ENCODE data around the gene RPS6KA4.
A peak's percentile ranks its signal among the peaks of the same experiment; 100 is the strongest.

The RPS6KA4 gene

DNA sequence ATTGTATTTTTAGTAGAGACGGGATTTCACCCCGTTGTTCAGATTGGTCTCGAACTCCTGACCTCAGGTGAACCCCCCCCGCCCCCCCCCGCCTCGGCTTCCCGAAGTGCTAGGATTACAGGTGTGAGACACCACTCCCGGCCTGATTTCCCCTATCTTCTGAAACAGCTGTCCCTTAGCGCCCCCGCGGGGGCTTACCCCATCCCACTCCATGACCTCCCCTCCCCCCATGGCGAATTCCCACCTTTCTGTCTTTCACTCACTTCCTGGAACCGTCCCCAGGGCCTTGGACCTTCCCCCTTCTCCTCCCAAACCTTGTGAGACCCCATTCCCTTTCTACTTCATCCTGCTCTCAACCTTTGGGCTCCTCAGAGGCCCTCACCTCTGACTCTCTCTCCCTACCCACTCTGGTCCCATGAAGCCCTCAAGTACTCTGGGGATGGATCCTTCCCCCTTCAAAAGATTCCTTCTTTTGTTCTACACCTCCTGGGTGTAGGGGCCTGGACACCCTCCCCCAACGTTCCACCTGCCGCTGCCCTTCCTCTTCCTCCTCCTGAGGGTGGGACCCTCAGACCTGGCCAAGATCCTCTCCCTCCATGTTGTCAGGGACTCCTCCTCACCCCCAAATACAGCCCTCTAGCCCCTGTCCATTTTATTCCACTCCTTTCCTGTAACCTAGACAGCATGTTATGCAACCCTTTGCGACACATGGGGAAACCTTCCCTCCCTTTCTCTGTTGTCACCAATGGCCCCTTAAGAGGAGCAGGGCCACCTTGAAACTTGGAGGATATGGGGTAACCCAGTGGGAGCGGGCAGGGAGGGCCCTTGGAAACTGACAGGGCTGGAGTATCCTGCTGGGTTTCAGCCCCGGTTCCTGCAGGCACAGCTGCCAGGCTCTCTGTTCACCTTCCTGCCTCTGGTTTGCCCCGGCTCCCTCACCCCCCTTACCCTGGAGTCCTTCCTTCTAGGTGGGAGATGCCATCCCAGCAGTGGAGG is 39.9 kb upstream of the RPS6KA4 start:
- H3K18ac ChIP-seq (ENCODE audit: low read length): peak overlapping the region; percentile 27
- peak overlapping the region; percentile 79 for H3K4me2 ChIP-seq (ENCODE audit: insufficient read depth, low read length, poor library complexity, severe bottlenecking)
- H3K23ac ChIP-seq (ENCODE audit: low read depth, low read length, poor library complexity): no peak overlapping the region
- DNase-seq (ENCODE audit: low spot score): no peak
- peaks cover 18 to 42% of the 10 kb centered on the region in 2 donors for H3K36me3 ChIP-seq (replicated peaks in 1 of 2; ENCODE audit: control insufficient read depth in 2 of 2, insufficient read depth in 2 of 2, low read length in 2 of 2)
- no peak overlapping the region for H3K9ac ChIP-seq (ENCODE audit: low read depth, low read length, poor library complexity)
- H4K91ac ChIP-seq (ENCODE audit: low read depth, low read length, poor library complexity): no peak overlapping the region
- H3K4me3 ChIP-seq (ENCODE audit: low read length in 2 of 2): peak overlapping the region; percentile 72 to 95
- no peak overlapping the region for H2BK120ac ChIP-seq (ENCODE audit: low read depth, low read length)
- no peaks in the 10 kb centered on the region for H3K27me3 ChIP-seq (ENCODE audit: control insufficient read depth in 3 of 3, insufficient read depth in 3 of 3, low read depth in 1 of 3, low read length in 3 of 3)
- no peak overlapping the region for H3K14ac ChIP-seq (ENCODE audit: low read length)
- H2AK5ac ChIP-seq (ENCODE audit: low read depth, low read length): peak overlapping the region; percentile 2
- peaks cover 0 to 2% of the 10 kb centered on the region in 2 donors for H3K9me3 ChIP-seq (replicated peaks in 1 of 2; ENCODE audit: control insufficient read depth in 2 of 2, insufficient read depth in 1 of 2, low read depth in 1 of 2, low read length in 2 of 2)
- no peak overlapping the region for H2BK12ac ChIP-seq (ENCODE audit: low read length)
- H3K4me1 ChIP-seq (ENCODE audit: control insufficient read depth in 2 of 2, insufficient read depth in 1 of 2, low read depth in 1 of 2, low read length in 2 of 2): peaks cover 9 to 16% of the 10 kb centered on the region in 2 donors
- no peak overlapping the region for H3K4ac ChIP-seq (ENCODE audit: low read length)
- peak overlapping the region; percentile 77 for H2AFZ ChIP-seq (ENCODE audit: low read length)
- WGBS, 2 donors (ENCODE audit: extremely low coverage in 2 of 2, insufficient read length in 2 of 2, insufficient replicate concordance in 1 of 2): no CpG with 5 or more reads among the region's 19 CpGs
- peak overlapping the region; percentile 19 for H2BK15ac ChIP-seq (ENCODE audit: low read length)
- no peak overlapping the region for H2BK5ac ChIP-seq (ENCODE audit: low read length)
- peaks cover 21% of the 10 kb centered on the region for H3K79me1 ChIP-seq (ENCODE audit: low read depth, low read length)
- no peak overlapping the region for H3K27ac ChIP-seq (replicated peaks; ENCODE audit: low read length)
- H4K8ac ChIP-seq (ENCODE audit: low read depth, low read length): no peak overlapping the region

- no peak overlapping the region for H4K91ac ChIP-seq (ENCODE audit: low read depth, low read length, poor library complexity)
- no peak overlapping the region for H2BK15ac ChIP-seq (ENCODE audit: low read length)
- no peak overlapping the region for H2BK120ac ChIP-seq (ENCODE audit: low read depth, low read length)
- no peak overlapping the region for H3K4me2 ChIP-seq (ENCODE audit: insufficient read depth, low read length, poor library complexity, severe bottlenecking)
- H3K14ac ChIP-seq (ENCODE audit: low read length): no peak overlapping the region
- peaks cover 15% of the 10 kb centered on the region for H3K79me1 ChIP-seq (ENCODE audit: low read depth, low read length)
- no peak overlapping the region for H2AFZ ChIP-seq (ENCODE audit: low read length)
- no peak overlapping the region for H2AK5ac ChIP-seq (ENCODE audit: low read depth, low read length)
- no peaks in the 10 kb centered on the region for H3K27me3 ChIP-seq (ENCODE audit: control insufficient read depth in 3 of 3, insufficient read depth in 3 of 3, low read depth in 1 of 3, low read length in 3 of 3)
- H3K9ac ChIP-seq (ENCODE audit: low read depth, low read length, poor library complexity): no peak overlapping the region
- no peak overlapping the region for H2BK12ac ChIP-seq (ENCODE audit: low read length)
- no peak overlapping the region for H3K23ac ChIP-seq (ENCODE audit: low read depth, low read length, poor library complexity)
- no peak overlapping the region for H2BK5ac ChIP-seq (ENCODE audit: low read length)
- H3K18ac ChIP-seq (ENCODE audit: low read length): no peak overlapping the region
- no peak overlapping the region for H3K4me3 ChIP-seq (ENCODE audit: low read length in 2 of 2)
- WGBS, 2 donors (ENCODE audit: extremely low coverage in 2 of 2, insufficient read length in 2 of 2, insufficient replicate concordance in 1 of 2): no CpG with 5 or more reads among the region's 7 CpGs
- H3K27ac ChIP-seq (replicated peaks; ENCODE audit: low read length): no peak overlapping the region
- H3K9me3 ChIP-seq (replicated peaks in 1 of 2; ENCODE audit: control insufficient read depth in 2 of 2, insufficient read depth in 1 of 2, low read depth in 1 of 2, low read length in 2 of 2): no peaks in the 10 kb centered on the region
- H3K36me3 ChIP-seq (replicated peaks in 1 of 2; ENCODE audit: control insufficient read depth in 2 of 2, insufficient read depth in 2 of 2, low read length in 2 of 2): peaks cover 8 to 28% of the 10 kb centered on the region in 2 donors
- H3K4ac ChIP-seq (ENCODE audit: low read length): no peak overlapping the region
- DNase-seq (ENCODE audit: low spot score): no peak
- H3K4me1 ChIP-seq (ENCODE audit: control insufficient read depth in 2 of 2, insufficient read depth in 1 of 2, low read depth in 1 of 2, low read length in 2 of 2): peaks cover 9 to 16% of the 10 kb centered on the region in 2 donors
- H4K8ac ChIP-seq (ENCODE audit: low read depth, low read length): no peak overlapping the region
These were observed 38.4 kb upstream of the RPS6KA4 start for GRCh38 chr11:64320556-64320955.

GRCh38 chr11:64321026-64321425 is 37.9 kb upstream of the RPS6KA4 start:
- no peak overlapping the region for H3K4ac ChIP-seq (ENCODE audit: low read length)
- peaks cover 9 to 15% of the 10 kb centered on the region in 2 donors for H3K4me1 ChIP-seq (ENCODE audit: control insufficient read depth in 2 of 2, insufficient read depth in 1 of 2, low read depth in 1 of 2, low read length in 2 of 2)
- no peak overlapping the region for H4K8ac ChIP-seq (ENCODE audit: low read depth, low read length)
- H3K23ac ChIP-seq (ENCODE audit: low read depth, low read length, poor library complexity): no peak overlapping the region
- H2AFZ ChIP-seq (ENCODE audit: low read length): no peak overlapping the region
- no peak overlapping the region for H2BK120ac ChIP-seq (ENCODE audit: low read depth, low read length)
- WGBS, 2 donors (ENCODE audit: extremely low coverage in 2 of 2, insufficient read length in 2 of 2, insufficient replicate concordance in 1 of 2): no CpG with 5 or more reads among the region's 5 CpGs
- no peak overlapping the region for H3K4me2 ChIP-seq (ENCODE audit: insufficient read depth, low read length, poor library complexity, severe bottlenecking)
- no peak overlapping the region for H3K4me3 ChIP-seq (ENCODE audit: low read length in 2 of 2)
- no peak overlapping the region for H2BK15ac ChIP-seq (ENCODE audit: low read length)
- DNase-seq (ENCODE audit: low spot score): no peak
- no peaks in the 10 kb centered on the region for H3K9me3 ChIP-seq (replicated peaks in 1 of 2; ENCODE audit: control insufficient read depth in 2 of 2, insufficient read depth in 1 of 2, low read depth in 1 of 2, low read length in 2 of 2)
- no peak overlapping the region for H3K14ac ChIP-seq (ENCODE audit: low read length)
- no peak overlapping the region for H4K91ac ChIP-seq (ENCODE audit: low read depth, low read length, poor library complexity)
- no peak overlapping the region for H2BK5ac ChIP-seq (ENCODE audit: low read length)
- peaks cover 7 to 24% of the 10 kb centered on the region in 2 donors for H3K36me3 ChIP-seq (replicated peaks in 1 of 2; ENCODE audit: control insufficient read depth in 2 of 2, insufficient read depth in 2 of 2, low read length in 2 of 2)
- H2BK12ac ChIP-seq (ENCODE audit: low read length): no peak overlapping the region
- H3K18ac ChIP-seq (ENCODE audit: low read length): no peak overlapping the region
- H3K9ac ChIP-seq (ENCODE audit: low read depth, low read length, poor library complexity): no peak overlapping the region
- no peaks in the 10 kb centered on the region for H3K27me3 ChIP-seq (ENCODE audit: control insufficient read depth in 3 of 3, insufficient read depth in 3 of 3, low read depth in 1 of 3, low read length in 3 of 3)
- H3K79me1 ChIP-seq (ENCODE audit: low read depth, low read length): peaks cover 13% of the 10 kb centered on the region
- H3K27ac ChIP-seq (replicated peaks; ENCODE audit: low read length): no peak overlapping the region
- no peak overlapping the region for H2AK5ac ChIP-seq (ENCODE audit: low read depth, low read length)

- peak overlapping the region; percentile 50 for H3K9ac ChIP-seq (ENCODE audit: low read depth, low read length, poor library complexity)
These were observed 37.4 kb upstream of the RPS6KA4 start for GRCh38 chr11:64321533-64321932.

More at GRCh38 chr11:64321533-64321932, 37.4 kb upstream of the RPS6KA4 start:
- Histone ChIP-seq H3K79me1 (ENCODE audit: low read depth, low read length) (peaks cover 9% of the 10 kb centered on the region), H3K27me3 (ENCODE audit: control insufficient read depth in 3 of 3, insufficient read depth in 3 of 3, low read depth in 1 of 3, low read length in 3 of 3) (no peaks in the 10 kb centered on the region), H3K4ac (ENCODE audit: low read length) (no peak overlapping the region), H2AK5ac (ENCODE audit: low read depth, low read length) (no peak overlapping the region), H3K9me3 (replicated peaks in 1 of 2; ENCODE audit: control insufficient read depth in 2 of 2, insufficient read depth in 1 of 2, low read depth in 1 of 2, low read length in 2 of 2) (no peaks in the 10 kb centered on the region), H3K36me3 (replicated peaks in 1 of 2; ENCODE audit: control insufficient read depth in 2 of 2, insufficient read depth in 2 of 2, low read length in 2 of 2) (peaks cover 6 to 22% of the 10 kb centered on the region in 2 donors), H2BK5ac (ENCODE audit: low read length) (no peak overlapping the region), H3K27ac (replicated peaks; ENCODE audit: low read length) (no peak overlapping the region), H3K23ac (ENCODE audit: low read depth, low read length, poor library complexity) (no peak overlapping the region), H2BK15ac (ENCODE audit: low read length) (no peak overlapping the region), H3K18ac (ENCODE audit: low read length) (no peak overlapping the region), H2BK12ac (ENCODE audit: low read length) (no peak overlapping the region), H3K14ac (ENCODE audit: low read length) (no peak overlapping the region), H3K4me3 (ENCODE audit: low read length in 2 of 2) (no peak overlapping the region), H2BK120ac (ENCODE audit: low read depth, low read length) (no peak overlapping the region), H4K91ac (ENCODE audit: low read depth, low read length, poor library complexity) (no peak overlapping the region), H3K4me2 (ENCODE audit: insufficient read depth, low read length, poor library complexity, severe bottlenecking) (no peak overlapping the region), H2AFZ (ENCODE audit: low read length) (no peak overlapping the region), H3K4me1 (ENCODE audit: control insufficient read depth in 2 of 2, insufficient read depth in 1 of 2, low read depth in 1 of 2, low read length in 2 of 2) (peaks cover 9 to 11% of the 10 kb centered on the region in 2 donors), H4K8ac (ENCODE audit: low read depth, low read length) (no peak overlapping the region)
- WGBS, 2 donors (ENCODE audit: extremely low coverage in 2 of 2, insufficient read length in 2 of 2, insufficient replicate concordance in 1 of 2): no CpG with 5 or more reads among the region's 5 CpGs
- DNase-seq (ENCODE audit: low spot score): no peak

Data from neuronal stem cell (in vitro differentiated cells).